Measurements from ENCODE around the gene MRPL49. TPM values are rescaled to one million over a fixed set of nuclear protein-coding genes. Genes with fewer than 3 reads are reported as not detected.

MRPL49 gene
- polyA plus RNA-seq, 1 donor from 2014 or later, result 80.5 TPM

DNA sequence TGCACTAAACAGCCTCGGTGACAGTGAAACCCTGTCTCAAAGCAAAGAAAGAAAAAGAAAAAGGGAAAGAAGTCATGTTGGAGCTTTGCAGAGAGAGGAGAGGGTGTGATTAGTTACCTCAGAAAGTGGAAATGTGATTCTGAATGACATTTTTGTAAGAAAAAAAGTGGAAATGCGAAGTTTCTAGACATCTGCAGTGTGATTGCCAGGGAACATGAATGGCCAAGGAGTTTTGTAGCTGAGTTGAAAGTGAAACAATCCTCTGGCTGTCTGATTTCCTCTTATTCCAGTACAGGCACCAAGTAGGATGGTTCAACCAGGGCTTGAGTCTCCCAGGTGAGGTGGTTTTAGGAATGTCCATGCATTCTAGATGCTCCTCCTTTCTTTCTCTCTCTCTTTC, 30.0 kb downstream of the MRPL49 start:
- TF ChIP-seq POLR2AphosphoS5 (IDR thresholded peaks at IDR 0.05) (no peak), CTCF (IDR thresholded peaks at IDR 0.05; ENCODE audit: poor library complexity, severe bottlenecking) (no peak), TAF1 (IDR thresholded peaks at IDR 0.05; ENCODE audit: low read depth) (no peak)
- Histone ChIP-seq H3K9me3 (ENCODE audit: low read length) (no peaks in the 10 kb centered on the region), H3K36me3 (ENCODE audit: insufficient read depth, low read length) (no peaks in the 10 kb centered on the region), H3F3A (ENCODE audit: insufficient read depth, low read length, poor library complexity, severe bottlenecking) (no peaks in the 10 kb centered on the region), H4K20me1 (ENCODE audit: insufficient read depth) (no peaks in the 10 kb centered on the region), H2AFZ (ENCODE audit: low read depth, low read length) (no peak overlapping the region), H3K4me2 (ENCODE audit: low read length) (no peak overlapping the region), H3K9ac (ENCODE audit: low read length) (no peak overlapping the region), H3K27ac (ENCODE audit: low read length) (no peak overlapping the region), H3K79me2 (replicated peaks; ENCODE audit: insufficient read depth, low read length) (no peaks in the 10 kb centered on the region), H3K9me2 (ENCODE audit: insufficient read depth, low read length) (no peaks in the 10 kb centered on the region), H3K4me3 (ENCODE audit: low read length) (no peak overlapping the region), H3K27me3 (ENCODE audit: insufficient read depth, low read depth, low read length) (no peaks in the 10 kb centered on the region)

DNA sequence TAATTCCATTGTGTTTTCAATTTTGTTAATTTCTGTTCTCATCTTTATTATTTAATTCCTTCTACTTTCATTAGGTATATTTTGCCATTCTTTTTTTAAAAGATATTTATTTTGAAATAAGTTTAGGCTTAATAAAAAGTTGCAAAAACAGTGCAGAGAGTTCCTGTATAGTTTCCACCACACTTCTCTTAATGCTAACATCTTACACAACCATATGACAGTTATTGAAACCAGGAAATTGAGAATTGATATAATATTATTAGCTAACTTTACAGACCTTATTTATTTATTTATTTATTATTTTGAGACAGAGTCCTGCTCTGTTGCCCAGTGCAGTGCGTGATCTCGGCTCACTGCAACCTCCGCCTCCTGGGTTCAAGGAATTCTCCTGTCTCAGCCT, 34.1 kb downstream of the MRPL49 start:
- Histone ChIP-seq H3K4me2 (ENCODE audit: low read length) (no peak overlapping the region), H3F3A (ENCODE audit: insufficient read depth, low read length, poor library complexity, severe bottlenecking) (no peaks in the 10 kb centered on the region), H3K9me3 (ENCODE audit: low read length) (no peaks in the 10 kb centered on the region), H2AFZ (ENCODE audit: low read depth, low read length) (no peak overlapping the region), H3K27me3 (ENCODE audit: insufficient read depth, low read depth, low read length) (no peaks in the 10 kb centered on the region), H3K9me2 (ENCODE audit: insufficient read depth, low read length) (no peaks in the 10 kb centered on the region), H3K27ac (ENCODE audit: low read length) (no peak overlapping the region), H3K4me3 (ENCODE audit: low read length) (no peak overlapping the region), H3K36me3 (ENCODE audit: insufficient read depth, low read length) (no peaks in the 10 kb centered on the region), H3K9ac (ENCODE audit: low read length) (no peak overlapping the region), H3K79me2 (replicated peaks; ENCODE audit: insufficient read depth, low read length) (no peaks in the 10 kb centered on the region), H4K20me1 (ENCODE audit: insufficient read depth) (no peaks in the 10 kb centered on the region)
- no peak for TF ChIP-seq CTCF (IDR thresholded peaks at IDR 0.05; ENCODE audit: poor library complexity, severe bottlenecking)
- TF ChIP-seq, protein P1, sequence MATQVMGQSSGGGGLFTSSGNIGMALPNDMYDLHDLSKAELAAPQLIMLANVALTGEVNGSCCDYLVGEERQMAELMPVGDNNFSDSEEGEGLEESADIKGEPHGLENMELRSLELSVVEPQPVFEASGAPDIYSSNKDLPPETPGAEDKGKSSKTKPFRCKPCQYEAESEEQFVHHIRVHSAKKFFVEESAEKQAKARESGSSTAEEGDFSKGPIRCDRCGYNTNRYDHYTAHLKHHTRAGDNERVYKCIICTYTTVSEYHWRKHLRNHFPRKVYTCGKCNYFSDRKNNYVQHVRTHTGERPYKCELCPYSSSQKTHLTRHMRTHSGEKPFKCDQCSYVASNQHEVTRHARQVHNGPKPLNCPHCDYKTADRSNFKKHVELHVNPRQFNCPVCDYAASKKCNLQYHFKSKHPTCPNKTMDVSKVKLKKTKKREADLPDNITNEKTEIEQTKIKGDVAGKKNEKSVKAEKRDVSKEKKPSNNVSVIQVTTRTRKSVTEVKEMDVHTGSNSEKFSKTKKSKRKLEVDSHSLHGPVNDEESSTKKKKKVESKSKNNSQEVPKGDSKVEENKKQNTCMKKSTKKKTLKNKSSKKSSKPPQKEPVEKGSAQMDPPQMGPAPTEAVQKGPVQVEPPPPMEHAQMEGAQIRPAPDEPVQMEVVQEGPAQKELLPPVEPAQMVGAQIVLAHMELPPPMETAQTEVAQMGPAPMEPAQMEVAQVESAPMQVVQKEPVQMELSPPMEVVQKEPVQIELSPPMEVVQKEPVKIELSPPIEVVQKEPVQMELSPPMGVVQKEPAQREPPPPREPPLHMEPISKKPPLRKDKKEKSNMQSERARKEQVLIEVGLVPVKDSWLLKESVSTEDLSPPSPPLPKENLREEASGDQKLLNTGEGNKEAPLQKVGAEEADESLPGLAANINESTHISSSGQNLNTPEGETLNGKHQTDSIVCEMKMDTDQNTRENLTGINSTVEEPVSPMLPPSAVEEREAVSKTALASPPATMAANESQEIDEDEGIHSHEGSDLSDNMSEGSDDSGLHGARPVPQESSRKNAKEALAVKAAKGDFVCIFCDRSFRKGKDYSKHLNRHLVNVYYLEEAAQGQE (IDR thresholded peaks at IDR 0.05; ENCODE audit: borderline replicate concordance), result no peak
- TF ChIP-seq SMC3 (conservative IDR thresholded peaks at IDR 0.05; ENCODE audit: poor library complexity), result no peak
- no peak for TF ChIP-seq EZH2 (IDR thresholded peaks at IDR 0.05; ENCODE audit: borderline replicate concordance, insufficient read depth, low read length, poor library complexity, severe bottlenecking)
- no peak for TF ChIP-seq EP300 (conservative IDR thresholded peaks at IDR 0.05; ENCODE audit: poor library complexity, severe bottlenecking)
- no peak for TF ChIP-seq RAD21 (conservative IDR thresholded peaks at IDR 0.05)
- no peak for TF ChIP-seq POLR2AphosphoS5 (IDR thresholded peaks at IDR 0.05)
